ENCODE data around the gene POLR2A. TPM values are rescaled to one million over a fixed set of nuclear protein-coding genes. Genes with fewer than 3 reads are reported as not detected.

POLR2A gene
- total and polyA plus RNA-seq, 10 of the 15 experiments (the other 5 are each of a cell fraction or from before 2014, with no cell fraction given): 1.7 to 121 (median 33.4) TPM

- BruUV-seq (replicated peaks): no TSS peak
- ATAC-seq (no peak), DNase-seq (ENCODE audit: low read depth, low spot score) (no peak), FAIRE-seq (no peak)
- SMC1A ChIA-PET (ENCODE audit: uncharacterized antibody, unreplicated experiment): interaction anchor here (0.8 to 2.6 kb wide), 4 partner anchors 25 to 124 kb away, joined by 3 to 8 read pairs (median 3); no protein-coding TSS in a partner anchor
- peak overlapping the region; percentile 79 for H3K9ac ChIP-seq (ENCODE audit: control insufficient read depth, insufficient read depth, low read length)
- H3K4me1 ChIP-seq (ENCODE audit: control insufficient read depth, insufficient read depth, low read length): peaks cover 11% of the 10 kb centered on the region
- no peaks in the 10 kb centered on the region for H3K36me3 ChIP-seq (ENCODE audit: control insufficient read depth in 2 of 2, insufficient read depth in 2 of 2, low read length in 1 of 2)
- intact Hi-C loops (cut with micrococcal nuclease; ENCODE audit: unreplicated experiment) (loop anchor here (10.0 kb wide), 1 partner anchor 205 kb away; the partner anchor contains the start of genes TP53 and WRAP53), in situ Hi-C loops (cut with MboI) (no loop called here)
- 6% methylated on average over 8 of the region's 8 CpGs for WGBS (ENCODE audit: insufficient coverage, insufficient replicate concordance, low lambda C conversion rate, missing lambda C conversion rate)
- H2AFZ ChIP-seq (ENCODE audit: control insufficient read depth, low read depth, low read length): peak overlapping the region; percentile 57
- TF ChIP-seq POLR2A (IDR thresholded peaks at IDR 0.05; ENCODE audit: low read depth, low read length) (no peak), CHD4 (IDR thresholded peaks at IDR 0.05) (no peak), NFYB (IDR thresholded peaks at IDR 0.05; ENCODE audit: insufficient read depth, low read depth, low read length) (no peak), HDGF (IDR thresholded peaks at IDR 0.05) (0 out of 2 replicates have a peak, but pooled peaks have one; percentile 68), IKZF1 (conservative IDR thresholded peaks at IDR 0.05) (0 out of 2 replicates have a peak, but pooled peaks have one; percentile 32), CBX3 (IDR thresholded peaks at IDR 0.05; ENCODE audit: borderline replicate concordance, low read depth) (no peak), CBX5 (IDR thresholded peaks at IDR 0.05; ENCODE audit: low read depth) (no peak), FOXK2 (IDR thresholded peaks at IDR 0.05) (no peak)
- TF ChIP-seq, protein P1, sequence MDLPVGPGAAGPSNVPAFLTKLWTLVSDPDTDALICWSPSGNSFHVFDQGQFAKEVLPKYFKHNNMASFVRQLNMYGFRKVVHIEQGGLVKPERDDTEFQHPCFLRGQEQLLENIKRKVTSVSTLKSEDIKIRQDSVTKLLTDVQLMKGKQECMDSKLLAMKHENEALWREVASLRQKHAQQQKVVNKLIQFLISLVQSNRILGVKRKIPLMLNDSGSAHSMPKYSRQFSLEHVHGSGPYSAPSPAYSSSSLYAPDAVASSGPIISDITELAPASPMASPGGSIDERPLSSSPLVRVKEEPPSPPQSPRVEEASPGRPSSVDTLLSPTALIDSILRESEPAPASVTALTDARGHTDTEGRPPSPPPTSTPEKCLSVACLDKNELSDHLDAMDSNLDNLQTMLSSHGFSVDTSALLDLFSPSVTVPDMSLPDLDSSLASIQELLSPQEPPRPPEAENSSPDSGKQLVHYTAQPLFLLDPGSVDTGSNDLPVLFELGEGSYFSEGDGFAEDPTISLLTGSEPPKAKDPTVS (IDR thresholded peaks at IDR 0.05; ENCODE audit: low read depth, low read length): no peak
- TF ChIP-seq, protein P2, sequence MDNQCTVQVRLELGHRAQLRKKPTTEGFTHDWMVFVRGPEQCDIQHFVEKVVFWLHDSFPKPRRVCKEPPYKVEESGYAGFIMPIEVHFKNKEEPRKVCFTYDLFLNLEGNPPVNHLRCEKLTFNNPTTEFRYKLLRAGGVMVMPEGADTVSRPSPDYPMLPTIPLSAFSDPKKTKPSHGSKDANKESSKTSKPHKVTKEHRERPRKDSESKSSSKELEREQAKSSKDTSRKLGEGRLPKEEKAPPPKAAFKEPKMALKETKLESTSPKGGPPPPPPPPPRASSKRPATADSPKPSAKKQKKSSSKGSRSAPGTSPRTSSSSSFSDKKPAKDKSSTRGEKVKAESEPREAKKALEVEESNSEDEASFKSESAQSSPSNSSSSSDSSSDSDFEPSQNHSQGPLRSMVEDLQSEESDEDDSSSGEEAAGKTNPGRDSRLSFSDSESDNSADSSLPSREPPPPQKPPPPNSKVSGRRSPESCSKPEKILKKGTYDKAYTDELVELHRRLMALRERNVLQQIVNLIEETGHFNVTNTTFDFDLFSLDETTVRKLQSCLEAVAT (IDR thresholded peaks at IDR 0.05): 0 out of 2 replicates have a peak, but pooled peaks have one; percentile 32
- TF ChIP-seq, protein P3, sequence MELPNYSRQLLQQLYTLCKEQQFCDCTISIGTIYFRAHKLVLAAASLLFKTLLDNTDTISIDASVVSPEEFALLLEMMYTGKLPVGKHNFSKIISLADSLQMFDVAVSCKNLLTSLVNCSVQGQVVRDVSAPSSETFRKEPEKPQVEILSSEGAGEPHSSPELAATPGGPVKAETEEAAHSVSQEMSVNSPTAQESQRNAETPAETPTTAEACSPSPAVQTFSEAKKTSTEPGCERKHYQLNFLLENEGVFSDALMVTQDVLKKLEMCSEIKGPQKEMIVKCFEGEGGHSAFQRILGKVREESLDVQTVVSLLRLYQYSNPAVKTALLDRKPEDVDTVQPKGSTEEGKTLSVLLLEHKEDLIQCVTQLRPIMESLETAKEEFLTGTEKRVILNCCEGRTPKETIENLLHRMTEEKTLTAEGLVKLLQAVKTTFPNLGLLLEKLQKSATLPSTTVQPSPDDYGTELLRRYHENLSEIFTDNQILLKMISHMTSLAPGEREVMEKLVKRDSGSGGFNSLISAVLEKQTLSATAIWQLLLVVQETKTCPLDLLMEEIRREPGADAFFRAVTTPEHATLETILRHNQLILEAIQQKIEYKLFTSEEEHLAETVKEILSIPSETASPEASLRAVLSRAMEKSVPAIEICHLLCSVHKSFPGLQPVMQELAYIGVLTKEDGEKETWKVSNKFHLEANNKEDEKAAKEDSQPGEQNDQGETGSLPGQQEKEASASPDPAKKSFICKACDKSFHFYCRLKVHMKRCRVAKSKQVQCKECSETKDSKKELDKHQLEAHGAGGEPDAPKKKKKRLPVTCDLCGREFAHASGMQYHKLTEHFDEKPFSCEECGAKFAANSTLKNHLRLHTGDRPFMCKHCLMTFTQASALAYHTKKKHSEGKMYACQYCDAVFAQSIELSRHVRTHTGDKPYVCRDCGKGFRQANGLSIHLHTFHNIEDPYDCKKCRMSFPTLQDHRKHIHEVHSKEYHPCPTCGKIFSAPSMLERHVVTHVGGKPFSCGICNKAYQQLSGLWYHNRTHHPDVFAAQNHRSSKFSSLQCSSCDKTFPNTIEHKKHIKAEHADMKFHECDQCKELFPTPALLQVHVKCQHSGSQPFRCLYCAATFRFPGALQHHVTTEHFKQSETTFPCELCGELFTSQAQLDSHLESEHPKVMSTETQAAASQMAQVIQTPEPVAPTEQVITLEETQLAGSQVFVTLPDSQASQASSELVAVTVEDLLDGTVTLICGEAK (IDR thresholded peaks at IDR 0.05; ENCODE audit: borderline replicate concordance): peak; percentile 36; the same call in 1 of the 2 replicates
- H3K27me3 ChIP-seq (replicated peaks in 1 of 2; ENCODE audit: control insufficient read depth in 2 of 2, insufficient read depth in 2 of 2, low read length in 1 of 2): no peaks in the 10 kb centered on the region
- H3K9me3 ChIP-seq (replicated peaks; ENCODE audit: control insufficient read depth, insufficient read depth, low read length): no peaks in the 10 kb centered on the region
- H3K4me3 ChIP-seq: peak overlapping the region; percentile 70
- H3K79me2 ChIP-seq (ENCODE audit: control insufficient read depth, insufficient read depth, low read length): peaks cover 36% of the 10 kb centered on the region
- peaks cover 2% of the 10 kb centered on the region; the same call in 1 of the 2 replicates for H4K20me1 ChIP-seq (ENCODE audit: control insufficient read depth, insufficient read depth)
- peak overlapping the region; percentile 97 for H3K4me2 ChIP-seq (ENCODE audit: control insufficient read depth, insufficient read depth)
- RAD21 ChIA-PET (ENCODE audit: unreplicated experiment): interaction anchor here (0.9 to 2.2 kb wide), 6 partner anchors 34 to 150 kb away, joined by 3 to 19 read pairs (median 4); partner anchors contain the start of gene TMEM102
- CTCF ChIA-PET: interaction anchor here (2.4 to 6.2 kb wide), 2 partner anchors 43 to 81 kb away, joined by 7 to 17 read pairs; partner anchors contain the start of gene SENP3
- peak overlapping the region; percentile 30; the same call in 1 of the 2 replicates for H3K27ac ChIP-seq (ENCODE audit: control insufficient read depth, insufficient read depth)
- POLR2A ChIA-PET: interaction anchor here (0.8 to 3.2 kb wide), 8 partner anchors 8 to 81 kb away, joined by 3 to 18 read pairs (median 4); partner anchors contain the start of genes SENP3 and TMEM102
Observed at GRCh38 chr17:7480089-7480384, 4.1 kb upstream of the POLR2A start.

Measured in GM12878 (cell line).